ENCODE results near the gene VMP1. TPM values are rescaled to one million over a fixed set of nuclear protein-coding genes. Genes with fewer than 3 reads are reported as not detected.

The VMP1 gene
- total and polyA plus RNA-seq, 2 donors (not counting 1 experiment from before 2014, with no cell fraction given), result 20.4 to 83.5 TPM

GRCh38 chr17:59723041-59723440, 15.6 kb downstream of the VMP1 start:
- no peak overlapping the region for H3K4me3 Mint-ChIP-seq
- intact Hi-C loops (cut with micrococcal nuclease), result no loop called here
- no peaks in the 10 kb centered on the region for H3K9me3 ChIP-seq (ENCODE audit: control extremely low read depth in 1 of 3, control insufficient read depth in 2 of 3, insufficient read depth in 1 of 3, low read length in 2 of 3)
- no peak overlapping the region for H3K27ac ChIP-seq (ENCODE audit: low read length in 2 of 2)
- H4K20me1 ChIP-seq (ENCODE audit: control insufficient read depth, insufficient read depth, low read length, poor library complexity, severe bottlenecking), result peaks cover 17% of the 10 kb centered on the region
- ChIA-PET CTCF (no interaction called here), POLR2A (no interaction called here)
- H3K27me3 Mint-ChIP-seq, result no peaks in the 10 kb centered on the region
- H3K36me3 ChIP-seq (replicated peaks in 1 of 2; ENCODE audit: control extremely low read depth in 1 of 2, control insufficient read depth in 1 of 2, extremely low read depth in 1 of 2, insufficient read depth in 2 of 2, low read length in 1 of 2), result peaks cover 0 to 2% of the 10 kb centered on the region in 2 experiments
- H3K4me2 ChIP-seq (replicated peaks; ENCODE audit: low read depth, low read length, poor library complexity, severe bottlenecking), result no peak overlapping the region
- WGBS (ENCODE audit: insufficient coverage), result 71% methylated on average over 1 of the region's 1 CpG
- H3K4me3 ChIP-seq (ENCODE audit: control extremely low read depth in 1 of 5, extremely low read depth in 1 of 5, insufficient read depth in 1 of 5, low read depth in 2 of 5, low read length in 4 of 5), result no peak overlapping the region
- no peaks in the 10 kb centered on the region for H3K27me3 ChIP-seq (replicated peaks in 1 of 4; ENCODE audit: control extremely low read depth in 1 of 4, control insufficient read depth in 3 of 4, insufficient read depth in 4 of 4, low read length in 3 of 4)
- TF ChIP-seq CTCF (IDR thresholded peaks at IDR 0.05) (no peak), EZH2 (IDR thresholded peaks at IDR 0.05; ENCODE audit: borderline replicate concordance, insufficient read depth, low read depth, low read length, poor library complexity, severe bottlenecking) (no peak)
- no peak overlapping the region for H2AFZ ChIP-seq (ENCODE audit: insufficient read depth, low read depth, low read length, poor library complexity, severe bottlenecking)
- DNase-seq, result no peak
- no peak for ATAC-seq (ENCODE audit: low read depth)
- H3K4me1 Mint-ChIP-seq, result peaks cover 5% of the 10 kb centered on the region
- H3K9ac ChIP-seq (ENCODE audit: low read length), result no peak overlapping the region
- no peaks in the 10 kb centered on the region for H3K9me3 Mint-ChIP-seq (ENCODE audit: insufficient read depth)
- no peak overlapping the region for H3K27ac Mint-ChIP-seq
- peaks cover 66% of the 10 kb centered on the region for H3K79me2 ChIP-seq (ENCODE audit: control insufficient read depth, insufficient read depth, low read length)
- H3K4me1 ChIP-seq (ENCODE audit: control insufficient read depth in 2 of 2, insufficient read depth in 2 of 2, low read length in 2 of 2), result no peaks in the 10 kb centered on the region

DNA sequence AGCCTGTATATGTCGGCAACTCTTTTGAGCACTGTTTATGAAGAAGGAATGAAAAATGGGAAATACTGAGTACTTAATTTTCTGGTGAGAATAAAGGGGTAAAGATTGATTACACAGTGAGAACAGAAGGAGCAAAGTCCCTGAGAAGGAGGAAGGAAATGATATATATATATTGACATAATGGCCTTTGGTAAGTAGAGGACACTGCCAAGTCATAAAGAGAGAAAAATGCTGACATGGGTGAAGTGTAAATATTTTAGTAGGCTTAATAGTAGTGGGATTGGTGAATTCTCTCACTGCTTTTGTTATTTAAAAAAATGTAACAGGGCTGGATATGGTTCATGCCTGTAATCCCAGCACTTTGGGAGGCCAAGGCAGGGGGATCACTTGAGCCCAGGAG, 16.2 kb downstream of the VMP1 start:
- TF ChIP-seq EZH2 (IDR thresholded peaks at IDR 0.05; ENCODE audit: borderline replicate concordance, insufficient read depth, low read depth, low read length, poor library complexity, severe bottlenecking), result no peak
- Mint-ChIP-seq H3K27me3 (no peaks in the 10 kb centered on the region), H3K9me3 (ENCODE audit: insufficient read depth) (no peaks in the 10 kb centered on the region), H3K4me1 (peaks cover 5% of the 10 kb centered on the region), H3K27ac (no peak overlapping the region), H3K4me3 (no peak overlapping the region)
- intact Hi-C loops (cut with micrococcal nuclease), result no loop called here
- POLR2A ChIA-PET, result no interaction called here
- H3K79me2 ChIP-seq (ENCODE audit: control insufficient read depth, insufficient read depth, low read length), result peaks cover 62% of the 10 kb centered on the region
- H3K4me2 ChIP-seq (replicated peaks; ENCODE audit: low read depth, low read length, poor library complexity, severe bottlenecking), result no peak overlapping the region
- no peaks in the 10 kb centered on the region for H3K4me1 ChIP-seq (ENCODE audit: control insufficient read depth in 2 of 2, insufficient read depth in 2 of 2, low read length in 2 of 2)
- no CpG with 5 or more reads among the region's 1 CpG for WGBS (ENCODE audit: insufficient coverage)
- ATAC-seq (ENCODE audit: low read depth) (no peak), DNase-seq (no peak)
- H2AFZ ChIP-seq (ENCODE audit: insufficient read depth, low read depth, low read length, poor library complexity, severe bottlenecking), result no peak overlapping the region
- no peak overlapping the region for H3K9ac ChIP-seq (ENCODE audit: low read length)
- H3K9me3 ChIP-seq (ENCODE audit: control extremely low read depth in 1 of 3, control insufficient read depth in 2 of 3, insufficient read depth in 1 of 3, low read length in 2 of 3), result no peaks in the 10 kb centered on the region
- no peak overlapping the region for H3K4me3 ChIP-seq (ENCODE audit: control extremely low read depth in 1 of 5, extremely low read depth in 1 of 5, insufficient read depth in 1 of 5, low read depth in 2 of 5, low read length in 4 of 5)
- CTCF ChIA-PET, result no interaction called here
- peaks cover 0 to 2% of the 10 kb centered on the region in 2 experiments for H3K36me3 ChIP-seq (replicated peaks in 1 of 2; ENCODE audit: control extremely low read depth in 1 of 2, control insufficient read depth in 1 of 2, extremely low read depth in 1 of 2, insufficient read depth in 2 of 2, low read length in 1 of 2)
- no peak overlapping the region for H3K27ac ChIP-seq (ENCODE audit: low read length in 2 of 2)
- peaks cover 16% of the 10 kb centered on the region for H4K20me1 ChIP-seq (ENCODE audit: control insufficient read depth, insufficient read depth, low read length, poor library complexity, severe bottlenecking)
- H3K27me3 ChIP-seq (replicated peaks in 1 of 4; ENCODE audit: control extremely low read depth in 1 of 4, control insufficient read depth in 3 of 4, insufficient read depth in 4 of 4, low read length in 3 of 4), result no peaks in the 10 kb centered on the region

Data from B cell (primary cell).